NCI-H226 (cell line): ENCODE measurements around the gene DCHS1.

Experiments
- DNase-seq: peaks from one replicate; pipeline ENCODE4 v3.0.0-alpha.2; 2015

The DCHS1 gene

GRCh38 chr11:6670202-6670830 lies 14.7 kb upstream of the DCHS1 start:
- no peak for DNase-seq

DNA sequence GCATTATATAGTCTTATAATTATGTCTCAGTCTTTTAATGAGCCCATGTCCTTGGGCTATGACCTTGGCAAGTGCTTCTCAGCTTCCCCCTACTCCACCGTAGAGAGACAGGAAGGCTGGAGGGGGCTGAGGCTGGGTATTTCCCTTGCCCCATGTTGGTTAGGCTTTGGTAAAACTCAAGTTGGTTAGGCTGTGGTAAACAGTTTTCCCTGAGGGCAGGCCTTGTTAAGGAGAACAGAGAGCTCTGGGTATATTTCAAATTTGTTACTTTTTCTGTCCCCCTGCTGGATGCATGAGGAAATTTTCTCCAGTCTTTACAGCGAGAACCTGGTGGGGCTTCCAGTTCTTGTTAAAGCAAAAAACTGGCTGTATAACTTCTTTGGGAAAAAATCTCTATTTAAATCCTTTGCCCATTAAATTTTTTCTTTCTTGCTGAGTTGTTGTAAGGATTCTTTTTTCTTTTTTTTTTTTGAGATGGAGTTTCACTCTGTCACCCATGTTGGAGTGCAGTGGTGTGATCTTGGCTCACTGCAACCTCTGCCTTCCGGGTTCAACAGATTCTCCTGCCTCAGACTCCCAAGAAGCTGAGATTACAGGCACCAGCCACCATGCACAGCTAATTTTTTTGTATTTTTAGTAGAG lies 12.2 kb upstream of the DCHS1 start:
- DNase-seq = no peak

GRCh38 chr11:6666302-6667183 lies 10.9 kb upstream of the DCHS1 start:
- DNase-seq = no peak

- no peak for DNase-seq
Observed at GRCh38 chr11:6664551-6664950, 8.9 kb upstream of the DCHS1 start.

DNA sequence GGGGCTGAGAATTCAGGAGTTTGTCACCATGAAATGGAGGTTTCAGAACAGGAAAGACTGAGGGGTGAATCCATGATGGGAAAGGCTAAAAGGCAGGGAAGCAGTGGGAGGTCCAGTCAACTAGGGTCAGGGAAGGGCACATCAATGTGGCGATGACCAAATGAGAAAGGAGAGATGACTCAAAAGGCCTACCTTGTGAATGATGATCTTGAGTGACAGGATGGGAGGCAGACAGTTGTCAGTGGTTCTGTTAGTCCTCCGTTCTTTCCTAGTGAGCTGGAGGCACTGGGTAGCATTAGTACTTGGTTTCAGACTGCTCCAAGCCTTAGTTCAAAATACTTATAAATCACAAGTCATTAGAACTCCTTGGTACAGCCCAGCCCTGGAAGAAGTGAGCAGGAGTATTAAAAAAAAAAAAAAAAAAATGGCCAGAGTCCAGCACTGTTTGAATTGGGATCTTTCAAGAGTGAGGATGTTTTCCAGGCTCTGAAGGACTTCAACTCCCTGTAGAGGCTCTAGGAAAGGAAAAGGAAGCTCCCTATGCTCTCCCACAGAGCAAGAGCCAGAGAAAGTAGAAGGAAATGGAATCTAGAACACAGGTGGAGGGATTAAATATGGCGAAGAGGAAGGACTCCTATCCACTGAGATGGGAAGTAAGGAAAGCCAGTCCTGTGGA lies 8.3 kb upstream of the DCHS1 start:
- DNase-seq = no peak

GRCh38 chr11:6660712-6661111 lies 5.1 kb upstream of the DCHS1 start:
- DNase-seq = no peak

- no peak for DNase-seq
Observed at GRCh38 chr11:6658647-6659046, 3.0 kb upstream of the DCHS1 start.

DNA sequence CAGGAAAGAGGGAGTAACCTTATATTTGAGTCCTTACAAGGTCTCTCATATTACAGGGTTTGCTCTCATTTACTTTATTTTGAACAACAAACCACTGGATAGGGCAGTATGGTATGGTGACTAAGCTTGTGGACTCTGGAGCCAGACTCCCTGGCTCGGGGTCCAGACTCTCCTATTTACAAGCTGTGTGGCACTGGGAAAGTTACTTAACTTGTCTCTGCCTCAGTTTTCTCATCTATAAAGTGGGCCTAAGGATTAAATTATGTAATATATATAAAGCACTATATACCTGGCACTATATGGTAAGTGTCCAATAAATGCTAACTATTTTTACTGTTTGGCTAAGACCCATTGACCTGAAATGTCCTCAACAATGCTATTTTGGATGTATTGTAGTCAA lies 1.7 kb upstream of the DCHS1 start:
- DNase-seq = no peak

GRCh38 chr11:6656936-6657335 lies 1.3 kb upstream of the DCHS1 start:
- no peak for DNase-seq

- DNase-seq = no peak
Observed at GRCh38 chr11:6656584-6656915, 941 bp upstream of the DCHS1 start.

DNA sequence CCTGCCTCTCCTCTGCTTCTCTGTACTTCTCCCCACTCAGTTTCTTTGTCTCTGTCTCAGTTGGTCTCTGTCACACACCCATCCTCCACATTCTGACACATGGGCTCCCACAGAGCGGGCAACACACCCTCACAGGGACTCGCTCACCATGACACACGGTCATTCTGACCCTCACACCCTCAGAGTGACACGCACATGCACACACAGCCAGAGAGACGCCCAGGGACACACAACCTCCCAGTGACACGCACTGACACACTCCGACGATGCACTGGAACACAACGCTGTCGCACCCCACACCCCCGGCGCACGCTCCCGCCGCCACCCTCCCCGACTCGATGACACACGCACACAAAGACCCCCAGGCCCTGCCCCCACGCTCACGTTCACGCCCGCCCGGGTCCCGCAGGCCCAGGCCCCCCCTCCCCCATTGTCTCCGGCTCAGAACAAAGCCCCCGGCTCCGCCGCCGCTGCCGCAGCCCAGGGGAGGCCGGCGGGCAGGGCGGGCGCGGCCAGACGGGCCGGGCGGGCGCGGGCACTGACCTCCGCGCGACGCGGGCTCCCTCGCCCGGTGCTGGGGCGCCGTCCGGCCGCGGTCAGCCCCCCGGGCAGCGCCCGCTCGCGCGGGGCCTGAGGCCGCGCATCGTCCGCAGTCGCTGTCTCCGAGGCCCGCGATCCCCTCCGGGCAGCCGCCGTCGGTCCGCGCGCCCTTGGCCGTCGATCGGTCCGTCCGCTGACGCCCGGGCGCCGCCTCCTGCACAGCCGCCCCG lies 404 bp downstream of the DCHS1 start:
- DNase-seq = no peak

- no peak for DNase-seq
Observed at GRCh38 chr11:6654281-6655019, 1.2 kb downstream of the DCHS1 start.

GRCh38 chr11:6653656-6654055 lies 2.0 kb downstream of the DCHS1 start:
- no peak for DNase-seq

DNA sequence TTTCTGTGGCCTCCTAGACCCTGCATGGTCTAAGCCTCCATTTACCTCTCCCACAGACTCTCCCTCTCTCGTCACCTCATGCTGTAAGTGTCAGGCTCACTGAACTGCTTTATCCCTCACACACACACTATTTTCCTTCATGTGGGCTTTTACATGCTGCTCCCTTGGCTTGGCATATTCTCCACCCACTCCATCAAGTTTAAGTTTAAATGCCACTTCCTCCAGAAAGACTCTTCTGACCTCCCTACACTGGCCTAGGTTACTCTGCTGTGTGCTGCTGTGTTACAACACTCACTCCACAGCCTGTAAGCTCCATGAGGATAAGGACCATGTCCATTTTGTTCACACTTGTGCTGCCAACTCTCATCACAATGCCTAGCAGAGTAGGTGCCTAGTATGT lies 2.5 kb downstream of the DCHS1 start:
- DNase-seq = no peak

GRCh38 chr11:6652182-6652581 lies 3.4 kb downstream of the DCHS1 start:
- no peak for DNase-seq

DNA sequence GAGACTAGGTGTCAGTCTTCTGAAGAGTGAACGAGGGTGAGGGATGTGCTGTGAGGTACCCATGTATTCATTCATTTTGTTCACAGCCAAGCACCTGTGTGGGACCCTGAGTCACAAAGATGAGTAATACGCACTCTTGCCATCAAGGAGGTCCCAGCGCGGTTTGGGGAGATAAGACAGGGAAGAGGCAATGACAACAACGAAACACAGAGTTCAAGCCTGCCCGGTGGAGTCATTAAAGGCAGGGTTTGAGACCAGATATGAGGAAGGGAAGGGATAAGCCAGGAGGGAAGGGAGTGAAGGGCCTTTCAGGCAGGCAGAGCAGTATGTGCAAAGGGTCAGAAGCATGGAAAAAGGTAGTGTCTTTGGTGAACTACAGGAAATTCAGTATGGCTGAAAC lies 4.6 kb downstream of the DCHS1 start:
- no peak for DNase-seq

GRCh38 chr11:6650104-6650503 lies 5.5 kb downstream of the DCHS1 start:
- DNase-seq = no peak

- no peak for DNase-seq
Observed at GRCh38 chr11:6648501-6648900, 7.1 kb downstream of the DCHS1 start.

GRCh38 chr11:6647836-6648235 lies 7.8 kb downstream of the DCHS1 start:
- DNase-seq = no peak

DNA sequence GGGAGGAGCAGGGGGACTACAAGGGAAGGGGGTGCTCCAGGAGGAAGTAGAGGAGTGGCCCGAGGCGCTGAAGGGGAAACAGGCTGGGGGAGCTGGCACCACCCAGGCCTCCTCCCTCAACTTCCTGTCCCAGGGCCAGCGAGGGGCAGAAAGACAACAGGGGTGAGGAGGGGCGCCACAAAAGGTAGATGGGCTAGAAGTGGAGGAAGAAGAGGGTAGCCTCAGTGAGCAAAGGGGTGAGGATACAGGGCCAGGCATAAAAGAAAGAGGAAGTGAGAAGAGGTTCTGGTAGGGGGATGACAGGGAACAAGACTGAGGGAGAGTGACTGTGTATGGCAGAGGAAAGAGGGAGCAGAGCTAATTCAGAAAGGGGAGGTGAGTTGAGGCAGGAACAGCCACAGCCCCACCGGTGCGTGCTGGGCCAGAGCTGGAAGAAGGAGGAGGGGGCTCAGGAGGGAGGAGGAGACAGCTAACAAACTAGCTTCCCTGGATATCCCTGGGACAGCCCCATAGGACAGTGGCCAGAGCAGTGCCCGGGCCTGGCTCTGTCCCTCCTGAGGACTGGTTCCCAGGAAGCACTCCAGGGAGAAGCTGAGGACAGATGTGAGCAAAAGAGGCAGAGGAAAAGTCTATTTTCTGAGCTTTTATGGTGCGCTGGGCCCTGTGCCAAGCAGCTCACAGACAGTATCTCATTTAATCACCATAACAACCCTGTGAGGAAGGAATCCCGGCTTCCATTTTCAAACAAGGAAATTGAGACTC lies 8.5 kb downstream of the DCHS1 start:
- DNase-seq = no peak

- DNase-seq = no peak
Observed at GRCh38 chr11:6646576-6646917, 9.1 kb downstream of the DCHS1 start.
